AG08396 (cell line): ENCODE data around the gene TMEM234.
A peak's percentile ranks its signal among the peaks of the same experiment; 100 is the strongest.

Source experiments
- DNase-seq: peaks from one replicate; pipeline ENCODE4 v3.0.0; 2012; ENCODE audit warnings: low spot score, mixed read lengths

TMEM234 gene

GRCh38 chr1:32199717-32200072 is 22.5 kb downstream of the TMEM234 start:
- no peak for DNase-seq

- no peak for DNase-seq
Measured at GRCh38 chr1:32199043-32199716, 23.0 kb downstream of the TMEM234 start.

GRCh38 chr1:32198237-32199042 is 23.7 kb downstream of the TMEM234 start:
- DNase-seq: no peak

GRCh38 chr1:32197837-32198236 is 24.3 kb downstream of the TMEM234 start:
- no peak for DNase-seq

- no peak for DNase-seq
Measured at GRCh38 chr1:32197074-32197473, 25.1 kb downstream of the TMEM234 start.

- DNase-seq: no peak
Measured at GRCh38 chr1:32195972-32196823, 26.0 kb downstream of the TMEM234 start.

GRCh38 chr1:32195531-32195930 is 26.6 kb downstream of the TMEM234 start:
- no peak for DNase-seq

- no peak for DNase-seq
Measured at GRCh38 chr1:32194984-32195383, 27.2 kb downstream of the TMEM234 start.

GRCh38 chr1:32192220-32192948 is 29.8 kb downstream of the TMEM234 start:
- DNase-seq: no peak

- no peak for DNase-seq
Measured at GRCh38 chr1:32187850-32188249, 34.3 kb downstream of the TMEM234 start.

- DNase-seq: no peak
Measured at GRCh38 chr1:32186491-32186890, 35.7 kb downstream of the TMEM234 start.

GRCh38 chr1:32186077-32186476 is 36.1 kb downstream of the TMEM234 start:
- no peak for DNase-seq

- no peak for DNase-seq
Measured at GRCh38 chr1:32184650-32185049, 37.5 kb downstream of the TMEM234 start.

GRCh38 chr1:32182060-32182459 is 40.1 kb downstream of the TMEM234 start:
- DNase-seq: no peak

GRCh38 chr1:32181563-32181962 is 40.6 kb downstream of the TMEM234 start:
- no peak for DNase-seq

GRCh38 chr1:32181065-32181464 is 41.1 kb downstream of the TMEM234 start:
- no peak for DNase-seq

GRCh38 chr1:32180186-32181060 is 41.7 kb downstream of the TMEM234 start:
- DNase-seq: peak; percentile 67

- DNase-seq: peak; percentile 98
Measured at GRCh38 chr1:32179443-32180185, 42.5 kb downstream of the TMEM234 start, which contains the start of gene TXLNA. Gene TXLNA (plus strand): TSS chr1:32179675. CDS start chr1:32180346, 671 bp downstream.

- DNase-seq: no peak
Measured at GRCh38 chr1:32179193-32179442, 43.0 kb downstream of the TMEM234 start.

- no peak for DNase-seq
Measured at GRCh38 chr1:32178380-32179192, 43.6 kb downstream of the TMEM234 start.
